Measurements from ENCODE around the gene MEIOB. TPM values are rescaled to one million over a fixed set of nuclear protein-coding genes. Genes with fewer than 3 reads are reported as not detected.
"Not testable (repeated sequence)": the region's sequence is repeated elsewhere in the genome, so short reads cannot be mapped to it uniquely, and the experiment has no call there.

Gene MEIOB
- total RNA-seq (not detected), polyA plus RNA-seq (not detected)
- long read RNA-seq, donor 1: 0 reads
- long read RNA-seq, donor 2: 0 reads

- peaks cover 0 to 7% (median 0%) of the 10 kb centered on the region in 6 donors for H3K4me1 ChIP-seq
- DNase-seq: peak; percentile 55
- intact Hi-C loops (cut with DNase I; ENCODE audit: low total_unique reads): no loop called here
- H3K4me3 ChIP-seq: peak within 1 kb of the TSS in 1 of 8 donors; percentile 44
- 9 to 20% (median 10%) methylated on average over 30 to 68 of the region's 68 CpGs for WGBS, 5 donors
- H3K27me3 ChIP-seq (replicated peaks in 1 of 7): peaks cover 0 to 52% (median 28%) of the 10 kb centered on the region in 7 donors
- H3K27ac ChIP-seq: no peak within 1 kb of the TSS
- no peaks in the 10 kb centered on the region for H3K36me3 ChIP-seq
- peaks cover 0 to 6% (median 0%) of the 10 kb centered on the region in 8 donors for H3K9me3 ChIP-seq
- TF ChIP-seq CTCF (IDR thresholded peaks at IDR 0.05 in 8 of 11, conservative IDR thresholded peaks at IDR 0.05 in 3 of 11) (no peak), POLR2A (IDR thresholded peaks at IDR 0.05) (no peak), POLR2AphosphoS5 (IDR thresholded peaks at IDR 0.05) (no peak)
Measured at GRCh38 chr16:1871974-1872635, at the start of gene MEIOB. MEIOB (minus strand) TSS chr16:1872164; CDS start chr16:1868175, 3,989 bp downstream.

GRCh38 chr16:1920727-1921171 lies 48.8 kb upstream of the MEIOB start:
- 9 to 16% (median 15%) methylated on average over 12 to 15 of the region's 15 CpGs for WGBS, 5 donors
- H3K27me3 ChIP-seq (replicated peaks in 1 of 7): peaks cover 5 to 99% (median 68%) of the 10 kb centered on the region in 7 donors
- intact Hi-C loops (cut with DNase I; ENCODE audit: low total_unique reads): no loop called here

DNA sequence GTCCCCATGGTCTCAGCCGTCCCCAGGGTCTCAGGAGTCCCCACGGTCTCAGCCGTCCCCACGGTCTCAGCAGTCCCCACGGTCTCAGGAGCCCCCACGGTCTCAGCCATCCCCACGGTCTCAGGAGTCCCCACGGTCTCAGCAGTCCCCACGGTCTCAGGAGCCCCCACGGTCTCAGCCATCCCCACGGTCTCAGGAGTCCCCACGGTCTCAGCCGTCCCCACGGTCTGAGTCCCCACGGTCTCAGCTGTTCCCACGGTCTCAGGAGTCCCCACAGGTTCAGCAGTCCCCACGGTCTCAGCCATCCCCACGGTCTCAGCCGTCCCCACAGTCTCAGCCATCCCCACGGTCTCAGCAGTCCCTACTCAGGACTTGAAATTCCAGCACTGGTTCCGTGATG lies 48.2 kb upstream of the MEIOB start:
- H3K4me1 ChIP-seq: peaks cover 0 to 31% (median 19%) of the 10 kb centered on the region in 6 donors
- H3K9me3 ChIP-seq; H3K36me3 ChIP-seq; DNase-seq; H3K4me3 ChIP-seq; intact Hi-C loops (cut with DNase I; ENCODE audit: low total_unique reads); H3K27ac ChIP-seq: not testable (repeated sequence)
- H3K27me3 ChIP-seq (replicated peaks in 1 of 7): peaks cover 5 to 100% (median 68%) of the 10 kb centered on the region in 7 donors
- 65 to 77% (median 70%) methylated on average over 20 to 21 of the region's 21 CpGs for WGBS, 5 donors

More at GRCh38 chr16:1920727-1921171, 48.8 kb upstream of the MEIOB start:
- H3K36me3 ChIP-seq: no peaks in the 10 kb centered on the region
- no peak overlapping the region for H3K4me3 ChIP-seq
- no peaks in the 10 kb centered on the region for H3K9me3 ChIP-seq
- no peak overlapping the region for H3K27ac ChIP-seq
- peaks cover 0 to 31% (median 19%) of the 10 kb centered on the region in 6 donors for H3K4me1 ChIP-seq
- TF ChIP-seq POLR2AphosphoS5 (IDR thresholded peaks at IDR 0.05) (no peak), CTCF (IDR thresholded peaks at IDR 0.05 in 8 of 11, conservative IDR thresholded peaks at IDR 0.05 in 3 of 11) (no peak), POLR2A (IDR thresholded peaks at IDR 0.05) (no peak)
- no peak for DNase-seq

DNA sequence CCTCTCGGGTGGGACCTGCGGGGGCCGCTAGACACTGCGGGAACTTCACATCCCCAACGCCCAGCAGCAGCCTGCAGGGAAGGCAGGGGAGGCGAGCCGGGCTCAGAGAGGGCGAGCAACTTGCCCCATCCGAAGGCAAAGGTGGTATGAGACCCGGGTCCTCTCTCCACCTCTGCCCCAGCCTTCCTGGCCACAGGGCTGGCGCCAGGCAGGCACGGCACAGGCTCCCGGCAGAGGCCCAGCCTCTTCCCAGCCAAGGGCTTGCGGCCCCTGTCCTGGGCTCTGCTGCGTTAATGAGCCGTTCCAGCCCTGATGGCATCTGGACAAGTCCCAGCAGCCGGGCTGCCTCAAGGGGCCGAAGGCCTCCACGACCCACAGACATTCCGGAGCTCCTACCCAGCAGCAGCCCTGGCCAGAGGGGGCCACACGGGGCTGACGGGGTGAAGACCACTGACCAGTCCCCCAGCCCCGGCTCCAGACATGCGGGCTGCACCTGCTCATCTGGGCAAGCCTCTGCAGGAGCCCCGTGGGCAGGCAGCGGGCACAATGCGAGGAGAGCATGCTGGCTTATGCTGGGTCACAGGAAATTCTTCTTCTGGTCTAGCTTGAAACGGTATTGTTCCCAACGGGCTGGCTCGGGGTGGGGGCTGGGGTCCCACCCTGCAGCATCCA lies 47.5 kb upstream of the MEIOB start:
- intact Hi-C loops (cut with DNase I; ENCODE audit: low total_unique reads): no loop called here
- H3K27me3 ChIP-seq (replicated peaks in 1 of 7): peaks cover 5 to 100% (median 68%) of the 10 kb centered on the region in 7 donors

More for the DNA sequence above, 47.5 kb upstream of the MEIOB start:
- no peaks in the 10 kb centered on the region for H3K9me3 ChIP-seq
- H3K36me3 ChIP-seq: no peaks in the 10 kb centered on the region
- TF ChIP-seq POLR2AphosphoS5 (IDR thresholded peaks at IDR 0.05) (no peak), CTCF (IDR thresholded peaks at IDR 0.05 in 8 of 11, conservative IDR thresholded peaks at IDR 0.05 in 3 of 11) (no peak), POLR2A (IDR thresholded peaks at IDR 0.05) (no peak)
- H3K27ac ChIP-seq: no peak overlapping the region
- no peak overlapping the region for H3K4me3 ChIP-seq
- H3K4me1 ChIP-seq: peaks cover 0 to 32% (median 19%) of the 10 kb centered on the region in 6 donors
- WGBS, 5 donors: 33 to 39% (median 35%) methylated on average over 13 to 30 of the region's 30 CpGs
- no peak for DNase-seq
